ENCODE measurements around the gene KRT20.

DNA sequence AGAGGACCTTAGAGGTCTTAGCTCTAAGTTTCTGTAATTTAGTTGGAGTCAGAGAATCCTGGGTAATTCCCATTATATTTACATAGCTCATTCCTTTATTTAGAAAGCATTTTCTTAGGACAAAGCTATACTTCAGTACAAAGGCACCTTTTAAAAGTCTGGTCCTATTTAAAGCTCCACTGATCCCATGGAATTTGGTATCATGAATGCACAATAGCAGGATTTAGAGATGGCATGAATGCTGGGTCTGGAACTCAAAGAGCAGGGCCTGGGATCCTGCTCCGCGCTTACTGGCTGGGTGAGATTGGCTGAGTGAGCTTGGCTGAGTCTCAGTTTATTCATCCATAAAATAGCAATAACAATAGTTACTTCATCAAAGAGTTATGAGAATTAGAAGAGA is 47.6 kb upstream of the KRT20 start:
- TF ChIP-seq CTCF (IDR thresholded peaks at IDR 0.05) = no peak
- TF ChIP-seq POLR2A (IDR thresholded peaks at IDR 0.05) = no peak
